ENCODE results near the gene SORCS2. TPM values are rescaled to one million over a fixed set of nuclear protein-coding genes. Genes with fewer than 3 reads are reported as not detected.

SORCS2 gene
- total and polyA plus RNA-seq, 12 donors = 0.25 to 5.4 (median 2.2) TPM

DNA sequence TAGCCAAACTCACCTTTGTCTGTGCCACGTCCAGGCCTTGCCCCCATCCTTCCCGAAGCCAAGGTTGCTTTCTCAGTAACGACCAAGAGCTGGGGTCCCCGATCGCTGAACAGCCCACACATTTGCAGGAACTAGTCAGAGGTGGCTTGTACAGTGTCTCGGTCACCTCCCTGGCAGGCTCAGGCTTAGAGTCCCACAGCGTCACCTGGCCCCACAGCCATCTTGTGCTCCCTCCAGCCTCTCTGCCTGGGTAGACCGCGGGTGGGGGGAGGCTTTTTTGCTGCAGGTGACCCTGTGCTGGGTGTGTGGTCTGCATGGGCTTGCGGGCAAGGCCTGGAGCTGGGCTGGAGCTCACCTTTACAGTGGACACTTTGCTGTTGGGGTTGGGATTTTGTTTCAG is 182.2 kb downstream of the SORCS2 start:
- Histone ChIP-seq H3K36me3 (no peaks in the 10 kb centered on the region), H3K4me3 (no peak overlapping the region), H3K27ac (no peak overlapping the region), H3K9me3 (peaks cover 0 to 4% (median 0%) of the 10 kb centered on the region in 11 donors), H3K4me1 (peaks cover 0 to 12% (median 0%) of the 10 kb centered on the region in 9 donors), H3K27me3 (peaks cover 0 to 5% (median 0%) of the 10 kb centered on the region in 7 donors)
- DNase-seq (no peak), ATAC-seq (no peak)
- 90 to 93% methylated on average over 10 of the region's 10 CpGs for WGBS, 2 donors
- intact Hi-C loops (cut with DNase I) = no loop called here
- TF ChIP-seq, protein P1, sequence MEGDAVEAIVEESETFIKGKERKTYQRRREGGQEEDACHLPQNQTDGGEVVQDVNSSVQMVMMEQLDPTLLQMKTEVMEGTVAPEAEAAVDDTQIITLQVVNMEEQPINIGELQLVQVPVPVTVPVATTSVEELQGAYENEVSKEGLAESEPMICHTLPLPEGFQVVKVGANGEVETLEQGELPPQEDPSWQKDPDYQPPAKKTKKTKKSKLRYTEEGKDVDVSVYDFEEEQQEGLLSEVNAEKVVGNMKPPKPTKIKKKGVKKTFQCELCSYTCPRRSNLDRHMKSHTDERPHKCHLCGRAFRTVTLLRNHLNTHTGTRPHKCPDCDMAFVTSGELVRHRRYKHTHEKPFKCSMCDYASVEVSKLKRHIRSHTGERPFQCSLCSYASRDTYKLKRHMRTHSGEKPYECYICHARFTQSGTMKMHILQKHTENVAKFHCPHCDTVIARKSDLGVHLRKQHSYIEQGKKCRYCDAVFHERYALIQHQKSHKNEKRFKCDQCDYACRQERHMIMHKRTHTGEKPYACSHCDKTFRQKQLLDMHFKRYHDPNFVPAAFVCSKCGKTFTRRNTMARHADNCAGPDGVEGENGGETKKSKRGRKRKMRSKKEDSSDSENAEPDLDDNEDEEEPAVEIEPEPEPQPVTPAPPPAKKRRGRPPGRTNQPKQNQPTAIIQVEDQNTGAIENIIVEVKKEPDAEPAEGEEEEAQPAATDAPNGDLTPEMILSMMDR (IDR thresholded peaks at IDR 0.05) = no peak

DNA sequence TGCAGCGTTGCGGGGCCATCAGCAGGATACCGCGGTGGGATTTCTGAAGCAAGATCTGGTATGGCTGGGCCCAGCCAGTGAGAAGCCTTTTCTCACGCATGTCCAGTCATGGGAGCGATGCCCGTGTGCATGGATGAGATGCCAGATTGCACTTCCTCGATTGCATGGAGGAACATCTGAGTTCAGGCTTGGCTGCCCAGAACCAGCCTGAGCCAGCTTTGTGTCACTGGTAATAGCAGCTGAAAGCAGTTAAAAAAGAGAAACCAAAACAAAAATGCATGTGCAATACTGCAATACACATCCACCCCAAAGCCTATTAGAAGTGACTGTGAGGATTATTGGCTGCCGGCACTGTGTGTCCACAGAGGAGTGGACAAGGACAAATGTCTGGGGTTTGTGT is 183.1 kb downstream of the SORCS2 start:
- DNase-seq (no peak), ATAC-seq (peak in 1 of 8 donors; percentile 25)
- Histone ChIP-seq H3K36me3 (no peaks in the 10 kb centered on the region), H3K9me3 (peaks cover 0 to 4% (median 0%) of the 10 kb centered on the region in 11 donors), H3K4me1 (peaks cover 0 to 12% (median 0%) of the 10 kb centered on the region in 9 donors), H3K27me3 (peaks cover 0 to 4% (median 0%) of the 10 kb centered on the region in 7 donors), H3K4me3 (no peak overlapping the region), H3K27ac (no peak overlapping the region)
- intact Hi-C loops (cut with DNase I) = no loop called here
- WGBS, 2 donors = 86 to 87% methylated on average over 9 of the region's 9 CpGs
- TF ChIP-seq, protein P1 (IDR thresholded peaks at IDR 0.05) = no peak

DNA sequence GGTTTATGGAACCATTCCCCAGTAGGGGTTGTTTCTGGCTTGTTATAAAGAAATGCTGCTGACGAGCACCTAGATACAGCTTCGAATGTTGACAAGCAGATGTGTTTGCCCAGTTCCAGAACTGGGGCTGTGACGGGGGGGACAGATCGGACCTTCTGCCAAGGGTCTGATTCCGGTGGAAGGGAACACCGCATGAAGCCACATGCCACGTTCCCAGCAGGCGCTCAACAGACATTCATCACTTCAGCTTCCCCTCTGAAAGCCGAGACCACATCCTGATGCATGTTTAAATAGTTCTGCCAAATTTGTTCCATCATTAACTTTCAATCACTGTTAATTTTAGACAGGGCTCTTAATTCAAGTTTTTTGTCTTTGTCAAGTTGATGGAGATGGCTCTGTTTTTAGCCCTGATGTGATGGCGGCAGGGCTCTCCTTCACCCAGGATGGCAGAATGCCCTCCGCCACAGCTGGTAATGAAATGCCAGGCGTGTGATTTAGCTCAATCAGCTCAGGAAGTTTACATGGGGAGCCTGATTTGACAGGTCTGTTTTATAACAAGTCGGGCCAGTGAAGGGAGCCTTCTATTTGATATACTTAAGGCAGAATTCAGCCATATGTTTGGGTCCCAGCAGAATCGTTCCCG is 185.0 kb downstream of the SORCS2 start:
- H3K27me3 ChIP-seq = peaks cover 0 to 4% (median 0%) of the 10 kb centered on the region in 7 donors
- H3K36me3 ChIP-seq = no peaks in the 10 kb centered on the region
- intact Hi-C loops (cut with DNase I) = no loop called here
- peak overlapping the region in 1 of 10 donors; percentile 16 for H3K27ac ChIP-seq
- no peak overlapping the region for H3K4me3 ChIP-seq
- peaks cover 0 to 23% (median 5%) of the 10 kb centered on the region in 9 donors for H3K4me1 ChIP-seq
- TF ChIP-seq, protein P1 (IDR thresholded peaks at IDR 0.05) = no peak
- ATAC-seq (peak in 6 of 8 donors; percentile 39 to 69 (median 51)), DNase-seq (no peak)
- 34 to 48% methylated on average over 15 of the region's 15 CpGs for WGBS, 2 donors
- peaks cover 0 to 4% (median 0%) of the 10 kb centered on the region in 11 donors for H3K9me3 ChIP-seq

DNA sequence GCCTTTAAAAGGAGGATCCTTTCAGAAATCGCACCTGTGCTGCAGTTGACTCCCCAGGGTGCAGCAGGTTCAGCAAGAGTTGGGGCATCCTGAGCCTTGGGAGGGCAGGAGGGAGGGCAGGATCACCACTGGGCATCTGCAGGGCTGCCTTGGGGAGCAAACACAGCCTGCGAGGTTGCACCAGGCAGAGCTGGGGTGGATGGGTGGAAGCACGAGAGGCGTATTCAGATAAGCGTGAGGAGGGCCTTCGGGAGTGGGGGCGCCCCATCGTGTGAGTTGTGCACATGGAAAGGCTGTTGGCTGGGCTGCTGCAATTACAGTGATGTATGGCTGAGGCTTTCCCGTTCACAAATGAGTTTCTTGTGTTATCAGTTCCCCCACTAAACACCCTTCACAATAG is 186.8 kb downstream of the SORCS2 start:
- H3K27ac ChIP-seq = no peak overlapping the region
- peaks cover 0 to 23% (median 5%) of the 10 kb centered on the region in 9 donors for H3K4me1 ChIP-seq
- no peak overlapping the region for H3K4me3 ChIP-seq
- ATAC-seq (no peak), DNase-seq (no peak)
- no peaks in the 10 kb centered on the region for H3K36me3 ChIP-seq
- 83 to 84% methylated on average over 9 of the region's 9 CpGs for WGBS, 2 donors
- intact Hi-C loops (cut with DNase I) = no loop called here
- peaks cover 0 to 4% (median 0%) of the 10 kb centered on the region in 11 donors for H3K9me3 ChIP-seq
- peaks cover 0 to 4% (median 0%) of the 10 kb centered on the region in 7 donors for H3K27me3 ChIP-seq
- TF ChIP-seq, protein P1 (IDR thresholded peaks at IDR 0.05) = no peak
